HEK293T (cell line): ENCODE results near the gene FBXL17.

Source experiments
- ARNT ChIP-seq: fragments of 450-650 bp; IDR thresholded peaks from 2 replicates; pipeline ENCODE4 v1.6.1; 2017; ENCODE audit warnings: mild to moderate bottlenecking
- BHLHE40 ChIP-seq: fragments of 450-650 bp; IDR thresholded peaks from 2 replicates; pipeline ENCODE4 v1.6.1; 2016; ENCODE audit warnings: mild to moderate bottlenecking, moderate library complexity, borderline replicate concordance
- CTBP1 ChIP-seq: fragments of 450-650 bp; IDR thresholded peaks from 2 replicates; pipeline ENCODE4 v1.6.1; 2016; ENCODE audit warnings: borderline replicate concordance
- ELF4 ChIP-seq: fragments of 450-650 bp; IDR thresholded peaks from 2 replicates; pipeline ENCODE4 v1.6.1; 2017; ENCODE audit warnings: antibody characterized with exemption
- FOXK2 ChIP-seq: fragments of 450-650 bp; IDR thresholded peaks from 2 replicates; pipeline ENCODE4 v1.6.1; 2016; ENCODE audit warnings: mild to moderate bottlenecking
- FOXM1 ChIP-seq: fragments of 450-650 bp; IDR thresholded peaks from 2 replicates; pipeline ENCODE4 v1.6.1; 2017; ENCODE audit warnings: mild to moderate bottlenecking, borderline replicate concordance
- HDGF ChIP-seq: fragments of 450-650 bp; IDR thresholded peaks from 2 replicates; pipeline ENCODE4 v1.6.1; 2017; ENCODE audit warnings: antibody characterized with exemption, borderline replicate concordance
- LEF1 ChIP-seq: fragments of 450-650 bp; IDR thresholded peaks from 2 replicates; pipeline ENCODE4 v1.6.1; 2017; ENCODE audit warnings: mild to moderate bottlenecking, borderline replicate concordance
- PKNOX1 ChIP-seq: fragments of 450-650 bp; IDR thresholded peaks from 2 replicates; pipeline ENCODE4 v1.6.1; 2016
- SP1 ChIP-seq: fragments of 450-650 bp; IDR thresholded peaks from 2 replicates; pipeline ENCODE4 v1.6.1; 2017
- SUZ12 ChIP-seq: fragments of 450-650 bp; IDR thresholded peaks from 2 replicates; pipeline ENCODE4 v1.6.1; 2016; ENCODE audit warnings: mild to moderate bottlenecking
- TARDBP ChIP-seq: fragments of 450-650 bp; IDR thresholded peaks from 2 replicates; pipeline ENCODE4 v1.6.1; 2016
- ZNF384 ChIP-seq: fragments of 450-650 bp; IDR thresholded peaks from 2 replicates; pipeline ENCODE4 v1.6.1; 2016

- TF ChIP-seq FOXK2 (no peak), HDGF (no peak), LEF1 (no peak), BHLHE40 (no peak), ELF4 (no peak), ZNF384 (no peak), SUZ12 (no peak), ARNT (no peak), FOXM1 (no peak), CTBP1 (no peak), PKNOX1 (no peak), SP1 (no peak), TARDBP (no peak)
Measured at GRCh38 chr5:108122702-108123101, 259.2 kb downstream of the FBXL17 start.
